NCI-H526 treated with DMSO at 0.1 percent for 48 hours (cell line): Measurements from ENCODE around the gene AGAP1.
"Not testable (repeated sequence)": the region's sequence is repeated elsewhere in the genome, so short reads cannot be mapped to it uniquely, and the experiment has no call there.

ENCODE experiments used
- DNase-seq: peaks from one replicate; lab custom pipeline; 2025; lab: John Stamatoyannopoulos, UW

Gene AGAP1

GRCh38 chr2:236070236-236070635 is 576.4 kb downstream of the AGAP1 start:
- DNase-seq = no peak

- no peak for DNase-seq
Observed at GRCh38 chr2:236073246-236073645, 579.4 kb downstream of the AGAP1 start.

GRCh38 chr2:236073867-236074655 is 580.2 kb downstream of the AGAP1 start:
- no peak for DNase-seq

GRCh38 chr2:236075802-236076201 is 582.0 kb downstream of the AGAP1 start:
- no peak for DNase-seq

GRCh38 chr2:236078297-236079255 is 584.7 kb downstream of the AGAP1 start:
- no peak for DNase-seq

- no peak for DNase-seq
Observed at GRCh38 chr2:236080412-236080811, 586.6 kb downstream of the AGAP1 start.

- no peak for DNase-seq
Observed at GRCh38 chr2:236081171-236081570, 587.3 kb downstream of the AGAP1 start.

GRCh38 chr2:236082061-236082460 is 588.2 kb downstream of the AGAP1 start:
- no peak for DNase-seq

- no peak for DNase-seq
Observed at GRCh38 chr2:236083934-236084333, 590.1 kb downstream of the AGAP1 start.

GRCh38 chr2:236085211-236085610 is 591.4 kb downstream of the AGAP1 start:
- no peak for DNase-seq

GRCh38 chr2:236085647-236086046 is 591.8 kb downstream of the AGAP1 start:
- DNase-seq = no peak

- DNase-seq = no peak
Observed at GRCh38 chr2:236086403-236086970, 592.6 kb downstream of the AGAP1 start.

GRCh38 chr2:236086971-236087465 is 593.2 kb downstream of the AGAP1 start:
- DNase-seq = no peak

- no peak for DNase-seq
Observed at GRCh38 chr2:236088368-236089057, 594.7 kb downstream of the AGAP1 start.

- no peak for DNase-seq
Observed at GRCh38 chr2:236089271-236090026, 595.6 kb downstream of the AGAP1 start.

- DNase-seq = no peak
Observed at GRCh38 chr2:236090027-236090382, 596.2 kb downstream of the AGAP1 start.

- not testable (repeated sequence) for DNase-seq
Observed at GRCh38 chr2:236090826-236091225, 597.0 kb downstream of the AGAP1 start.

GRCh38 chr2:236092714-236093113 is 598.9 kb downstream of the AGAP1 start:
- DNase-seq = no peak

GRCh38 chr2:236093134-236093533 is 599.3 kb downstream of the AGAP1 start:
- DNase-seq = no peak

GRCh38 chr2:236095504-236095903 is 601.7 kb downstream of the AGAP1 start:
- no peak for DNase-seq

GRCh38 chr2:236101311-236101950 is 607.6 kb downstream of the AGAP1 start:
- DNase-seq = no peak
